Tibial artery (tissue), 4 donors: ENCODE measurements around the gene GPR142.

Source experiments
- DNase-seq, 2 donors: peaks; one replicate each; pipeline ENCODE4 v3.0.0-alpha.2; 2019
- H3K27ac ChIP-seq, 2 donors: fragments of 200-600 bp; sonication (generic) in 1 of 2; 1 replicate in 1 of 2; 2 replicates in 1 of 2; pipeline ENCODE4 v1.5.1; 2018 to 2019; ENCODE audit warnings: mild to moderate bottlenecking in 1 of 2
- H3K27me3 ChIP-seq, 2 donors: fragments of 200-600 bp; sonication (generic) in 1 of 2; one replicate each; pipeline versions ENCODE4 v1.5.1 to v1.6.0; 2016 to 2019
- H3K36me3 ChIP-seq, 3 donors: fragments of 200-600 bp; sonication (generic) in 2 of 3; one replicate each; pipeline ENCODE4 v1.5.1; 2016 to 2019; ENCODE audit warnings: mild to moderate bottlenecking in 2 of 3
- H3K4me1 ChIP-seq, 4 donors: fragments of 200-600 bp; sonication (generic) in 2 of 4; 1 replicate in 3 of 4; 2 replicates in 1 of 4; pipeline ENCODE4 v1.5.1; 2016 to 2019
- H3K4me3 ChIP-seq, 2 donors: fragments of 200-600 bp; sonication (generic) in 1 of 2; 1 replicate in 1 of 2; 2 replicates in 1 of 2; pipeline ENCODE4 v1.5.1; 2018 to 2019; ENCODE audit warnings: mild to moderate bottlenecking in 2 of 2
- H3K9me3 ChIP-seq, 3 donors: fragments of 200-600 bp; sonication (generic) in 1 of 3; one replicate each; pipeline ENCODE4 v1.5.1; 2016 to 2019
- CTCF ChIP-seq, 2 experiments: fragments of 200-600 bp in 1 of 2; fragments of 450-650 bp in 1 of 2; IDR thresholded peaks; one replicate each; pipeline ENCODE4 v1.5.1; 2017 to 2019; ENCODE audit warnings: antibody characterized with exemption in 2 of 2, mild to moderate bottlenecking in 1 of 2, moderate library complexity in 1 of 2
- intact Hi-C: fragments of 100-400 bp; cut with DNase I; formaldehyde crosslinking; loops from one replicate; pipeline ENCODE4 v1.15.0; 2023; ENCODE audit warnings: low total_unique reads

Gene GPR142

DNA sequence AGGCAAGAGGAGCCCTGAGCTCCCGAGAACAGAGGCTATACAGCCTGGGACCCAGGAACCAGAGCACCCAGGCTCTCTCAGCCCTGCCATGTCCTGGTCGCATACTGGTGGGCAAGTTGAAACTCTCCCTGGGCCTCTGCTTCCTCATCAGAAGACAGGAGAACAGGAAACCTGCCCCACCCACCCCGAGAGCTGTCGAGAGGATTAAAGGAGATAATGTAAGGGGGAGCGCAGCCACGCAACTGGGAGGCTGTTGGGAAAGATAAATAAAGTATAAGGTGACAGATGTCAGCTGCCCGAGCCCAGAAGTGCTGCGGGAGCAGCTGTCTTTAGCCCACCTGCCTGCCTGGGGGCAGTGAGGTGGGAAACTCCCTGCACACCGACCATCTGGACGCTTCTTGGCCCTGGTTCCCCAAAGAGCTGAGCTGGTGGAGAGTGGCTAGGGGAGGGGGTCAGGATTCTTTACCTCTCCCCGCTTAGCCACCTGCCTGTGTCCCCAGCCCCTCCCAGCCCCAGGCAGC is 34.5 kb upstream of the GPR142 start:
- intact Hi-C loops = no loop called here
- DNase-seq = no peak

DNA sequence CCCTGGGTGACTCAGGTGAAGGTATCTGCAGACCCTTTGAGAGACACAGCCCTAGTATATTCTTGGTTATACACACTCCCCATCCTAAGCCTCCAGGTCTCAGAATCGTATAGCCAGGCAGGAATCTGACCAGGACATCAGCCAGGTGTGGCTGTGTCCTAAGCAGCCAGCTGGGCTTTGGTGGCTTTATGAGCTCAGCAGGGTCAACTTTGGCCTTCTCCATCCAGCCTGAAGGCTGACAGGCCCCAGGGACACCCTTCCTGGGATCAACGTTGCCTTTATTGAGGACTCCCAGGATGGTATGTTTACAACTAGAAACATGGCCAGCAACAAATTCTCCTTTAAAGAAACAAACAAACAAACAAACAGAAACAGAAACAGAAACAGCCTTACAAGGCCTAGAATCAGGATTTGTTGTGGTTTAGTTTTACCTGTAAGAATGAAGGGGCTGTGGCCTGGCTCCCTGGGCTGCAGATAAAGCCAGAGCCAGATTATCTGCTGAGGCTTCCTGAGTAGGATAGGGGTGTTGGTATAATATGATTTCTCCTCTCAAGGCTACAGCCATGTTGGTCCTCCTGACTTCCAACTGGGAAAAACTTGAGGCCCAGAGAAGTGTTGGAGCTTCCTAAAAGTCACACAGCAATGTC is 32.8 kb upstream of the GPR142 start:
- no peak for DNase-seq
- Histone ChIP-seq H3K9me3 (peaks cover 0 to 9% (median 7%) of the 10 kb centered on the region in 3 donors), H3K27ac (no peak overlapping the region), H3K36me3 (no peaks in the 10 kb centered on the region), H3K4me1 (no peaks in the 10 kb centered on the region), H3K27me3 (peaks cover 0 to 45% of the 10 kb centered on the region in 2 donors), H3K4me3 (no peak overlapping the region)
- no peak for TF ChIP-seq CTCF (IDR thresholded peaks at IDR 0.05)
- intact Hi-C loops = no loop called here

More for the DNA sequence above, 34.5 kb upstream of the GPR142 start:
- peaks cover 0 to 9% (median 7%) of the 10 kb centered on the region in 3 donors for H3K9me3 ChIP-seq
- peaks cover 0 to 43% of the 10 kb centered on the region in 2 donors for H3K27me3 ChIP-seq
- no peaks in the 10 kb centered on the region for H3K4me1 ChIP-seq
- no peaks in the 10 kb centered on the region for H3K36me3 ChIP-seq
- no peak overlapping the region for H3K4me3 ChIP-seq
- H3K27ac ChIP-seq = no peak overlapping the region
- no peak for TF ChIP-seq CTCF (IDR thresholded peaks at IDR 0.05)

GRCh38 chr17:74335529-74336062 is 31.7 kb upstream of the GPR142 start:
- H3K4me3 ChIP-seq = no peak overlapping the region
- intact Hi-C loops = no loop called here
- TF ChIP-seq CTCF (IDR thresholded peaks at IDR 0.05) = no peak
- H3K36me3 ChIP-seq = no peaks in the 10 kb centered on the region
- no peaks in the 10 kb centered on the region for H3K4me1 ChIP-seq
- no peak overlapping the region for H3K27ac ChIP-seq
- DNase-seq = no peak
- peaks cover 0 to 52% of the 10 kb centered on the region in 2 donors for H3K27me3 ChIP-seq
- peaks cover 0 to 9% (median 7%) of the 10 kb centered on the region in 3 donors for H3K9me3 ChIP-seq

GRCh38 chr17:74336307-74336706 is 31.0 kb upstream of the GPR142 start:
- peaks cover 0 to 55% of the 10 kb centered on the region in 2 donors for H3K27me3 ChIP-seq
- no peak for DNase-seq
- no peaks in the 10 kb centered on the region for H3K36me3 ChIP-seq
- no peak overlapping the region for H3K4me3 ChIP-seq
- H3K9me3 ChIP-seq = peaks cover 0 to 9% (median 7%) of the 10 kb centered on the region in 3 donors
- intact Hi-C loops = no loop called here
- no peak overlapping the region for H3K27ac ChIP-seq
- no peak for TF ChIP-seq CTCF (IDR thresholded peaks at IDR 0.05)
- H3K4me1 ChIP-seq = no peaks in the 10 kb centered on the region

DNA sequence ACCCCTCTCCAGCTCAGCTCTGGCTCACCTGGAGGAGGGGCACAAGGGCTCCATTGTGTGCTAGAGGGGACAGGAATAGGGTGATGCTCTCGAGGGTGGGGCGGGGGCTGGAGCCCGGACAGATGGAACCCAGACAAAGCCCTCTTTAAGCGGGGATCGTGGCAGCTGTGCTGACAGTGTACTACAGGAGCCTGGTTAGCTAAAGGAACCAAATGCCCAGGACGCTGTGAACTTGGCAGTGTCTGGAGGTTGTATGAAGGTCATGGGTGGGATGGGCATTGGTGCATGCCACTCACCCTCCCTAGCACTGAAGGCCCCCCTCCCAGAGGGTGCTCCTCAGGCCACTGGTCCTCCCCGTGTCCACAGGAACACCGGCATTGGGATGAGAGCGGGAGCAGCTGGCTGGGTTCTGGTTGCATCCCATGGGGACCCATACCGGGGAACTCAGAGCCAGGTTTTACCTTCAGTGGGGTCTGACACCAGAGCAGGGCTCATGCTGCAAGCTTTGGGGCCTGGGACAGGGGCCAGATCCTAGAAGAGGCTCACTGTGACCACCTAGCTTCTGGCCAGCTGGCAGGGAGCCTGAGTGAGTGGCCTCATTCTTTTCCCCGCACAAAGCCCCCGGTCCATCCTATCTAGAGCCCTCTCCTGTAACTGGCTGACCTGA is 29.3 kb upstream of the GPR142 start:
- no peaks in the 10 kb centered on the region for H3K36me3 ChIP-seq
- no peaks in the 10 kb centered on the region for H3K4me1 ChIP-seq
- DNase-seq = no peak
- no peak overlapping the region for H3K27ac ChIP-seq
- peaks cover 0 to 64% of the 10 kb centered on the region in 2 donors for H3K27me3 ChIP-seq
- no peak overlapping the region for H3K4me3 ChIP-seq
- H3K9me3 ChIP-seq = peaks cover 0 to 9% (median 7%) of the 10 kb centered on the region in 3 donors
- TF ChIP-seq CTCF (IDR thresholded peaks at IDR 0.05) = no peak
- intact Hi-C loops = no loop called here
